ENCODE data around the gene GPATCH2L.

GPATCH2L gene

GRCh38 chr14:76252471-76252870, 100.7 kb downstream of the GPATCH2L start:
- in situ Hi-C loops (cut with HindIII; ENCODE audit: low sequenced_read_pairs) = no loop called here

GRCh38 chr14:76253111-76253510, 101.4 kb downstream of the GPATCH2L start:
- in situ Hi-C loops (cut with HindIII; ENCODE audit: low sequenced_read_pairs) = no loop called here

GRCh38 chr14:76256545-76256944, 104.8 kb downstream of the GPATCH2L start:
- in situ Hi-C loops (cut with HindIII; ENCODE audit: low sequenced_read_pairs) = no loop called here

- in situ Hi-C loops (cut with HindIII; ENCODE audit: low sequenced_read_pairs) = no loop called here
Measured at GRCh38 chr14:76257111-76257803, 105.5 kb downstream of the GPATCH2L start.

- in situ Hi-C loops (cut with HindIII; ENCODE audit: low sequenced_read_pairs) = no loop called here
Measured at GRCh38 chr14:76257842-76258397, 106.2 kb downstream of the GPATCH2L start.

- in situ Hi-C loops (cut with HindIII; ENCODE audit: low sequenced_read_pairs) = no loop called here
Measured at GRCh38 chr14:76259029-76259735, 107.5 kb downstream of the GPATCH2L start.

DNA sequence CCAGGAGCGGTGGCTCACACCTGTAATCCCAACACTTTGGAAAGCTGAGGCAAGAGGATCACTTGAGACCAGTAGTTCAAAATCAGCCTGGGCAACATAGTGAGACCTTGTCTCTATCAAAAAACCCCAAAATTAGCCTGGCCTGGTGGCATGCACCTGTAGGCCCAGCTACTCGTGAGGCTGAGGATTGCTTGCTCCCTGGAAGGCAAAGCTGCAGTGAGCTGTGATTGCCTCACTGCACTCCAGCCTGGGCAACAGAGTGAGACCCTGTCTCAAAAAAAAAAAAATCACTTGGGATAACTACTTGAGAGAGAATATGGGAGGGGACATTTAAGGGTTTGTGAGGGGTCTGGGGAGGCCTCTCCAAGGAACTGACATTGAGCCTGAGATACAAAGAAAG, 109.0 kb downstream of the GPATCH2L start:
- in situ Hi-C loops (cut with HindIII; ENCODE audit: low sequenced_read_pairs) = loop anchor here (5.0 kb wide), 1 partner anchor 62 kb away; no protein-coding TSS in a partner anchor

GRCh38 chr14:76261371-76261811, 109.7 kb downstream of the GPATCH2L start:
- in situ Hi-C loops (cut with HindIII; ENCODE audit: low sequenced_read_pairs) = loop anchor here (5.0 kb wide), 1 partner anchor 61 kb away; no protein-coding TSS in a partner anchor

DNA sequence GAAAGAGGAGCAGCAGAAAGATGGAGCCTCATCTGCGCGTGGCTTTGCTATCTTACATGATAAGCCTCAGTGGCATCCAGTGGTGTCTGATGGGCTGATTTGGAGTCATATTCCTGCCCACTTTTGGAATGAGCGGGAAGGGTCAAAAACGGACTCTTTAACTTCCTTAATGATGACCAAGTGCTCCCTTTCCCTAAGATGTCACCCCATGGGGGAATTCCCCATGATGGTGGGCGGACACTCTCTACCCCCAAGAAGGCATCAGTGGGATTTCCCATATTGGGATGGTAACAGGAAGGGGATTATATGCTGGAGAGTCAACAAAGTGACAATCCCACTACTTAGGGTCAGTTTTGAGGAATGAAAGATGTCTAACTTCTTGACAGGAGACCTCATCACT, 110.9 kb downstream of the GPATCH2L start:
- in situ Hi-C loops (cut with HindIII; ENCODE audit: low sequenced_read_pairs) = loop anchor here (5.0 kb wide), 1 partner anchor 60 kb away; no protein-coding TSS in a partner anchor

Measured in DLD1 (cell line).